WERI-Rb-1 (cell line): Measurements from ENCODE around the gene SLC6A18.

Experiments
- DNase-seq: peaks from one replicate; pipeline ENCODE4 v3.0.0-alpha.2; 2020
- H3K27ac ChIP-seq: fragments of 250-450 bp; sonication (Bioruptor Pico); 2 replicates; pipeline ENCODE4 v1.5.1; 2020; ENCODE audit warnings: mild to moderate bottlenecking, moderate library complexity
- H3K27me3 ChIP-seq: fragments of 250-450 bp; sonication (Bioruptor Pico); 2 replicates; pipeline ENCODE4 v1.5.1; 2021; ENCODE audit warnings: mild to moderate bottlenecking, low read depth, moderate library complexity; ENCODE audit not compliant: insufficient read depth, severe bottlenecking
- H3K36me3 ChIP-seq: fragments of 250-450 bp; sonication (Bioruptor Pico); 2 replicates; pipeline ENCODE4 v1.5.1; 2020; ENCODE audit warnings: mild to moderate bottlenecking, moderate library complexity
- H3K4me3 ChIP-seq: 2 replicates; pipeline ENCODE4 v1.5.1; 2011; ENCODE audit warnings: low read depth, mild to moderate bottlenecking, control low read depth, low read length
- H3K9me3 ChIP-seq: fragments of 250-450 bp; sonication (Bioruptor Pico); 2 replicates; pipeline ENCODE4 v1.5.1; 2021; ENCODE audit warnings: mild to moderate bottlenecking, moderate library complexity; ENCODE audit not compliant: severe bottlenecking
- CTCF ChIP-seq: IDR thresholded peaks from 2 replicates; pipeline ENCODE4 v1.5.1; 2011; ENCODE audit warnings: low read depth, mild to moderate bottlenecking, control low read depth, inconsistent platforms, low read length

Gene SLC6A18

DNA sequence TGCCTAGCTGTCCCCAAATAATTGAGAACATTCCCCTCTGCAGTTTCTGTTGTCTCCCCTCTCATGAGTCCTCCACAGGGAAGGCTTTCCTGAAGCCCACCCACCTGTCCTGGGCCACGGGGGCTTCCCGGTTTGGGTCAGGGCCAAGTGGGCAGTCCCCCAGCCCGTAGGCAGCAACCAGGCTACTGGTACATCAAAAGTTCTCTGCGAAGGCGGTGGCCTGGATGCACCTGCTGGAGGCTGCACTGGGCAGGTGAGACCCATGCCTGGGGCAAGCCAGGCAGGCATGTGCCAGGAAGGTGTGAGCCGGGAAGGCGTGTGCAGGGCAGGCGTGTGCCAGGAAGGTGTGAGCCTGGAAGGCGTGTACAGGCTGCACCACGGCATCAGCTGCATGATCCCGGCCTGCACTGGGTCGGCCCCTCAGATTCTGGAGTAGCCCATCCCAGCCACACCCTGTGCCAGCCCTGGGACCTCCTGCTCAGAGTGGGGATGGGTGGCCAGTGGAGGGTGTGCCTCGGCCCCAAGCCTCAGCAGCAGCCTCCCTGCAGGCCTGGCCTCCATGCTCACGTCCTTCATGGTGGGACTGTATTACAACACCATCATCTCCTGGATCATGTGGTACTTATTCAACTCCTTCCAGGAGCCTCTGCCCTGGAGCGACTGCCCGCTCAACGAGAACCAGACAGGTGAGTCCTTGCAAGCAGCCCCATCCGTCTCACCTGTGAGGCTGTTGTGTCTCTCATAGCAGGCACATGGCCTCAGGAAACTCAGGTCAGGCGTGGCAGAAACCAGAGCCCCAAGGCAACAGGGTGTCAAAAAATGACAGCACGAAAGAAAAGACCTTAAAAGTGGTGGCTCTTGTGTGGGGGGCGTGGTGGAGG is 15.0 kb upstream of the SLC6A18 start:
- H3K27ac ChIP-seq, result no peak overlapping the region
- TF ChIP-seq CTCF, result no peak
- no peak for DNase-seq
- no peaks in the 10 kb centered on the region for H3K36me3 ChIP-seq
- no peak overlapping the region for H3K4me3 ChIP-seq
- no peaks in the 10 kb centered on the region for H3K9me3 ChIP-seq
- H3K27me3 ChIP-seq, result no peaks in the 10 kb centered on the region

DNA sequence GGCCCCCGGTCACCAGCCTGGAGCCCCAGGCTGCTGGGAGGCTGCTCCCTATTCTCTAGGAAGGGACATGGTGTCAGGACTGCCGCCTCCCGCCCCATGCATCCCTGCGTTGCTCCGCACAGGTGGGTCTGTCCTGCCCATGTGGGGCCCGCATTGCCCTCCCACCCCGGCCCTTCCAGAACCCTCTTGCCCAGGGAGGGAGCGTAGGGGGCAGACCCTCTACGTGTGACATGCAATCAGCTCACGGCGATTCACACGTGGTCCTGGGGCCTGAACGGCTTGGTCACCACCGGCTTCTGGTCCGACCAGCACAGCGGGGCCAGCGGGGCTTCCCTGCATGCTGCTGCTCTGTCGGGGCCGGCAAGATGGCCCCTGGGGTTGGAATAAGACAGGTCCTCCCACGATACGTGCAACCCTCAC is 14.3 kb upstream of the SLC6A18 start:
- no peaks in the 10 kb centered on the region for H3K27me3 ChIP-seq
- H3K27ac ChIP-seq, result no peak overlapping the region
- H3K4me3 ChIP-seq, result no peak overlapping the region
- DNase-seq, result no peak
- TF ChIP-seq CTCF, result no peak
- H3K36me3 ChIP-seq, result no peaks in the 10 kb centered on the region
- peaks cover 4% of the 10 kb centered on the region for H3K9me3 ChIP-seq

- Histone ChIP-seq H3K27me3 (no peaks in the 10 kb centered on the region), H3K36me3 (no peaks in the 10 kb centered on the region), H3K9me3 (peaks cover 7% of the 10 kb centered on the region), H3K4me3 (no peak overlapping the region), H3K27ac (no peak overlapping the region)
- no peak for DNase-seq
- no peak for TF ChIP-seq CTCF
These were observed 13.5 kb upstream of the SLC6A18 start for GRCh38 chr5:1211701-1212100.

DNA sequence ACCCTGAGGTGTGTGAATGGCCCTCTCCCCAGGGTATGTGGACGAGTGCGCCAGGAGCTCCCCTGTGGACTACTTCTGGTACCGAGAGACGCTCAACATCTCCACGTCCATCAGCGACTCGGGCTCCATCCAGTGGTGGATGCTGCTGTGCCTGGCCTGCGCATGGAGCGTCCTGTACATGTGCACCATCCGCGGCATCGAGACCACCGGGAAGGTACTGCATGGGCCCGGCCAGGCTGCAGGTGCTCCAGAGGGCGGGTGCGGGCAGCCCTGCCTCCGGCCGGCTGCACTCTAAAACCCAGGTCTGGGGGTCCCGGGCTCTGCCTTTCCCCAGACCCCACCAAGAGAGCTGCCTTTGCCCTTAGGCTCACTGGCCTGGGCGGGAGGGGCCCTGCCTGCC is 12.9 kb upstream of the SLC6A18 start:
- Histone ChIP-seq H3K4me3 (no peak overlapping the region), H3K27me3 (no peaks in the 10 kb centered on the region), H3K9me3 (peaks cover 7% of the 10 kb centered on the region), H3K36me3 (no peaks in the 10 kb centered on the region), H3K27ac (no peak overlapping the region)
- no peak for TF ChIP-seq CTCF
- no peak for DNase-seq

GRCh38 chr5:1212881-1213280 is 12.3 kb upstream of the SLC6A18 start:
- Histone ChIP-seq H3K36me3 (no peaks in the 10 kb centered on the region), H3K4me3 (no peak overlapping the region), H3K27me3 (no peaks in the 10 kb centered on the region), H3K9me3 (peaks cover 7% of the 10 kb centered on the region), H3K27ac (no peak overlapping the region)
- no peak for TF ChIP-seq CTCF
- no peak for DNase-seq
